GM12878 (cell line): ENCODE data around the gene PCSK5. TPM values are rescaled to one million over a fixed set of nuclear protein-coding genes. Genes with fewer than 3 reads are reported as not detected.

ENCODE experiments used
- ATAC-seq: fragments of 200-7000 bp; cut with Tn5 transposase; 3 replicates; pipeline ENCODE4 v1.9.1; 2020; ENCODE audit warnings: mild to moderate bottlenecking, moderate library complexity
- BruUV-seq: library from RNA; stranded (reverse); fragments of 400-500 nt; replicated peaks from 2 replicates; lab custom pipeline; 2021; lab: Mats Ljungman, UMichigan
- CTCF ChIA-PET: fragments of 300-600 bp; sonication (Branson Sonifier 250); formaldehyde crosslinking; extraction: SDS; loops from one replicate; lab custom pipeline; 2021; ENCODE audit warnings: inconsistent platforms; lab: Yijun Ruan, JAX
- POLR2A ChIA-PET: fragments of 350-600 bp; formaldehyde crosslinking; extraction: SDS; loops from one replicate; lab custom pipeline; 2021; ENCODE audit warnings: inconsistent platforms; lab: Charles Lee
- RAD21 ChIA-PET: fragments of 300-600 bp; sonication (Branson Sonifier 250); formaldehyde crosslinking; loops from one replicate; lab custom pipeline; 2023; ENCODE audit warnings: antibody characterized with exemption; ENCODE audit not compliant: unreplicated experiment; lab: Charles Lee
- SMC1A ChIA-PET: fragments of 300-600 bp; sonication (Branson Sonifier 250); formaldehyde crosslinking; loops from one replicate; lab custom pipeline; 2023; ENCODE audit not compliant: unreplicated experiment, uncharacterized antibody; lab: Charles Lee
- DNase-seq: peaks from one replicate; pipeline ENCODE4 v3.0.0-alpha.2; 2011; ENCODE audit warnings: low read depth, low spot score
- FAIRE-seq: peaks from 3 replicates; lab custom pipeline; 2011; peaks lifted over from hg19 to GRCh38; lab: Jason Lieb, UNC
- H2AFZ ChIP-seq: 2 replicates; pipeline ENCODE4 v1.6.0; 2011; ENCODE audit warnings: low read depth, low read length, control low read depth; ENCODE audit not compliant: control insufficient read depth
- H3K27ac ChIP-seq: 2 replicates; pipeline ENCODE4 v1.5.1; 2011; ENCODE audit warnings: control low read depth; ENCODE audit not compliant: control insufficient read depth, insufficient read depth
- H3K27me3 ChIP-seq, 2 experiments: replicated peaks in 1 of 2; 2 replicates each; pipeline versions ENCODE4 v1.6.0 to v1.6.1; 2011; ENCODE audit warnings: low read length in 1 of 2; ENCODE audit not compliant: control insufficient read depth in 2 of 2, insufficient read depth in 2 of 2
- H3K36me3 ChIP-seq, 2 experiments: 2 replicates each; pipeline ENCODE4 v1.5.1; 2011; ENCODE audit warnings: low read length in 1 of 2; ENCODE audit not compliant: control insufficient read depth in 2 of 2, insufficient read depth in 2 of 2
- H3K4me1 ChIP-seq: 2 replicates; pipeline ENCODE4 v1.6.1; 2011; ENCODE audit warnings: mild to moderate bottlenecking, low read length, moderate library complexity, mixed read lengths; ENCODE audit not compliant: control insufficient read depth, insufficient read depth
- H3K4me2 ChIP-seq: 2 replicates; pipeline ENCODE4 v1.6.0; 2011; ENCODE audit warnings: control low read depth; ENCODE audit not compliant: control insufficient read depth, insufficient read depth
- H3K4me3 ChIP-seq: fragments of 200-600 bp; sonication (generic); 2 replicates; pipeline ENCODE4 v1.5.1; 2016
- H3K79me2 ChIP-seq: 2 replicates; pipeline ENCODE4 v1.6.0; 2011; ENCODE audit warnings: low read length; ENCODE audit not compliant: control insufficient read depth, insufficient read depth
- H3K9ac ChIP-seq: 2 replicates; pipeline ENCODE4 v1.8.0; 2011; ENCODE audit warnings: low read length, control low read depth, mixed read lengths; ENCODE audit not compliant: control insufficient read depth, insufficient read depth
- H3K9me3 ChIP-seq: replicated peaks from 3 replicates; pipeline ENCODE4 v1.5.1; 2011; ENCODE audit warnings: mild to moderate bottlenecking, low read length; ENCODE audit not compliant: control insufficient read depth, insufficient read depth
- H4K20me1 ChIP-seq: 2 replicates; pipeline ENCODE4 v1.6.0; 2011; ENCODE audit not compliant: control insufficient read depth, insufficient read depth
- BRCA1 ChIP-seq: IDR thresholded peaks from 2 replicates; pipeline ENCODE4 v1.6.1; 2011; ENCODE audit warnings: low read depth, low read length, improper control_type of control experiment
- CBX5 ChIP-seq: sonication (generic); IDR thresholded peaks from 2 replicates; pipeline ENCODE4 v1.6.1; 2016; ENCODE audit warnings: low read depth, moderate library complexity, mild to moderate bottlenecking, inconsistent platforms
- CREB1 ChIP-seq: IDR thresholded peaks from 2 replicates; pipeline ENCODE4 v1.6.1; 2012; ENCODE audit warnings: low read depth, mild to moderate bottlenecking, inconsistent platforms
- DPF2 ChIP-seq: fragments of 450-650 bp; IDR thresholded peaks from 2 replicates; pipeline ENCODE4 v1.6.1; 2017; ENCODE audit warnings: mild to moderate bottlenecking
- ESRRA ChIP-seq: IDR thresholded peaks from 2 replicates; pipeline ENCODE4 v1.6.1; 2012; ENCODE audit warnings: mild to moderate bottlenecking, low read length, improper control_type of control experiment
- GABPA ChIP-seq: IDR thresholded peaks from 2 replicates; pipeline ENCODE4 v1.6.1; 2014; ENCODE audit warnings: antibody characterized with exemption, low read depth, mild to moderate bottlenecking, inconsistent platforms
- HSF1 ChIP-seq: fragments of 150-350 bp; IDR thresholded peaks from 2 replicates; pipeline ENCODE4 v1.6.1; 2014; ENCODE audit warnings: mild to moderate bottlenecking, low read depth, low read length
- MEF2B ChIP-seq: fragments of 450-650 bp; IDR thresholded peaks from 2 replicates; pipeline ENCODE4 v1.6.1; 2018; ENCODE audit warnings: mild to moderate bottlenecking, moderate library complexity; ENCODE audit not compliant: partially characterized antibody, poor library complexity, severe bottlenecking
- MYC ChIP-seq: IDR thresholded peaks from 2 replicates; pipeline ENCODE4 v1.6.1; 2011; ENCODE audit warnings: mild to moderate bottlenecking, low read length, moderate library complexity, inconsistent platforms; ENCODE audit not compliant: insufficient read depth, insufficient replicate concordance, insufficient read length, severe bottlenecking
- RUNX3 ChIP-seq: IDR thresholded peaks from 2 replicates; pipeline ENCODE4 v1.6.1; 2012; ENCODE audit warnings: low read length, inconsistent platforms
- ZNF207 ChIP-seq: fragments of 450-650 bp; IDR thresholded peaks from 2 replicates; pipeline ENCODE4 v1.6.1; 2014; ENCODE audit warnings: antibody characterized with exemption, mild to moderate bottlenecking, borderline replicate concordance
- ZNF217 ChIP-seq: fragments of 450-650 bp; IDR thresholded peaks from 2 replicates; pipeline ENCODE4 v1.6.1; 2017; ENCODE audit warnings: antibody characterized with exemption, mild to moderate bottlenecking
- ZNF274 ChIP-seq: IDR thresholded peaks from one replicate; pipeline ENCODE4 v1.8.0; 2011; ENCODE audit not compliant: insufficient read length, insufficient read depth
- ZNF384 ChIP-seq: IDR thresholded peaks from 2 replicates; pipeline ENCODE4 v1.6.1; 2012; ENCODE audit warnings: low read depth, mild to moderate bottlenecking, low read length, improper control_type of control experiment, borderline replicate concordance
- WGBS: methylation state at CpG from one replicate; pipeline ENCODE4 v1.1.6; 2016; ENCODE audit warnings: low lambda C conversion rate; ENCODE audit not compliant: insufficient replicate concordance, insufficient coverage; ENCODE audit errors: missing lambda C conversion rate; 5-methylcytosine and 5-hydroxymethylcytosine counted together
- in situ Hi-C: fragments of 300-500 bp; cut with MboI; formaldehyde crosslinking; loops from 9 replicates; pipeline ENCODE4 v1.14.3; 2018; ENCODE audit warnings: mixed read lengths
- intact Hi-C: fragments of 100-400 bp; cut with micrococcal nuclease; formaldehyde crosslinking; loops from one replicate; pipeline ENCODE4 v1.14.2; 2022; ENCODE audit not compliant: unreplicated experiment
- polyA plus RNA-seq, 11 experiments: library from polyadenylated mRNA; depleted of rRNA in 4 of 11; unstranded in 6 of 11; stranded (reverse) in 5 of 11; fragments of >200 nt; fragmentation: Nextera tagmentation in 4 of 11; fragmentation: Illumina TruSeq in 1 of 11; extraction: Ambion mirVana in 4 of 11; extraction: Trizol in 1 of 11; gene quantifications; 1 replicate in 1 of 11; 2 replicates in 10 of 11; pipeline versions ENCODE4 v1.2.1 to v1.2.3, GENCODE V29; 2011 to 2016; ENCODE audit warnings: inconsistent platforms in 2 of 11, missing spikeins in 2 of 11, low read depth in 1 of 11
- total RNA-seq, 4 experiments: library from RNA; depleted of rRNA in 3 of 4; stranded (reverse); fragments of >200 nt in 3 of 4; fragmentation: Illumina TruSeq in 1 of 4; extraction: Trizol in 1 of 4; gene quantifications; 2 replicates each; pipeline versions ENCODE4 v1.2.1 to v1.2.3, GENCODE V29; 2013 to 2021

Gene PCSK5
- total and polyA plus RNA-seq, 10 of the 15 experiments (the other 5 are each of a cell fraction or from before 2014, with no cell fraction given) = 0.01 to 0.13 (median 0.04) TPM; not detected in 3

GRCh38 chr9:76176171-76176570 lies 285.7 kb downstream of the PCSK5 start:
- Histone ChIP-seq H3K4me1 (no peaks in the 10 kb centered on the region), H3K9ac (no peak overlapping the region), H3K27ac (no peak overlapping the region)
- RAD21 ChIA-PET = no interaction called here
- no peak for ATAC-seq
- no peak for TF ChIP-seq ZNF384
- no peak for TF ChIP-seq CREB1
- no peak for TF ChIP-seq ESRRA
- TF ChIP-seq ZNF274 = no peak
- TF ChIP-seq DPF2 = no peak
- TF ChIP-seq ZNF217 = no peak
- no peak for TF ChIP-seq GABPA
- no peak for TF ChIP-seq RUNX3
- no peak for TF ChIP-seq MEF2B
- TF ChIP-seq BRCA1 = no peak
- TF ChIP-seq, all 136 proteins: peak for 0
- CTCF ChIA-PET = interaction anchor here (1.0 kb wide), 1 partner anchor 9 kb away, joined by 3 read pairs; no protein-coding TSS in a partner anchor
- in situ Hi-C loops = no loop called here
- POLR2A ChIA-PET = no interaction called here
- WGBS = 0% methylated on average over 1 of the region's 1 CpG
- Histone ChIP-seq H3K27me3 (no peaks in the 10 kb centered on the region), H3K36me3 (no peaks in the 10 kb centered on the region), H2AFZ (no peak overlapping the region), H4K20me1 (no peaks in the 10 kb centered on the region), H3K79me2 (no peaks in the 10 kb centered on the region), H3K9me3 (no peaks in the 10 kb centered on the region), H3K4me2 (no peak overlapping the region), H3K4me3 (no peak overlapping the region)
- FAIRE-seq = no peak
- SMC1A ChIA-PET = no interaction called here
- DNase-seq = no peak
- BruUV-seq = no TSS peak
- intact Hi-C loops = no loop called here

GRCh38 chr9:76177931-76178330 lies 287.5 kb downstream of the PCSK5 start:
- no peaks in the 10 kb centered on the region for H3K9me3 ChIP-seq
- no peaks in the 10 kb centered on the region for H3K79me2 ChIP-seq
- intact Hi-C loops = no loop called here
- RAD21 ChIA-PET = no interaction called here
- in situ Hi-C loops = no loop called here
- 0% methylated on average over 5 of the region's 5 CpGs for WGBS
- H3K27me3 ChIP-seq = no peaks in the 10 kb centered on the region; a peak in 1 of 4 replicates
- no peak for ATAC-seq
- no peaks in the 10 kb centered on the region for H3K4me1 ChIP-seq
- H4K20me1 ChIP-seq = no peaks in the 10 kb centered on the region
- no peak for DNase-seq
- H3K9ac ChIP-seq = no peak overlapping the region
- no peak overlapping the region for H3K27ac ChIP-seq
- BruUV-seq = no TSS peak
- no peak for FAIRE-seq
- SMC1A ChIA-PET = no interaction called here
- H3K4me2 ChIP-seq = no peak overlapping the region
- no peak for TF ChIP-seq CBX5
- no peak for TF ChIP-seq MYC
- TF ChIP-seq HSF1 = no peak
- no peak for TF ChIP-seq ZNF207
- CTCF ChIA-PET = no interaction called here
- no peak overlapping the region for H3K4me3 ChIP-seq
- POLR2A ChIA-PET = no interaction called here
- H3K36me3 ChIP-seq = no peaks in the 10 kb centered on the region
- H2AFZ ChIP-seq = no peak overlapping the region
